OCI-LY3 (cell line): Measurements from ENCODE around the gene ANTXR2.

ENCODE experiments used
- H2AFZ ChIP-seq: fragments of 200-600, 300-600 bp; shearing (Covaris generic); 2 replicates; pipeline ENCODE4 v1.6.0; 2014; ENCODE audit warnings: antibody characterized with exemption, low read depth, low read length
- H3K27ac ChIP-seq: fragments of 200-600, 300-600 bp; sonication (generic); 2 replicates; pipeline ENCODE4 v1.5.1; 2014; ENCODE audit warnings: mild to moderate bottlenecking, low read length, moderate library complexity, mixed read lengths
- H3K27me3 ChIP-seq: fragments of 200-600, 300-600 bp; sonication (generic); 2 replicates; pipeline ENCODE4 v1.6.1; 2014; ENCODE audit warnings: low read depth, low read length, mixed read lengths
- H3K36me3 ChIP-seq: fragments of 200-600, 300-600 bp; sonication (generic); replicated peaks from 2 replicates; pipeline ENCODE3; 2014; ENCODE audit warnings: low read depth, low read length, mixed read lengths
- H3K4me1 ChIP-seq: fragments of 300-600, 200-600 bp; sonication (generic); 2 replicates; pipeline ENCODE4 v1.6.1; 2014; ENCODE audit warnings: low read length, mixed read lengths
- H3K4me2 ChIP-seq: fragments of 200-600, 300-600 bp; sonication (generic); 2 replicates; pipeline ENCODE4 v1.6.1; 2014; ENCODE audit warnings: low read length, mixed read lengths
- H3K4me3 ChIP-seq: fragments of 300-600, 200-600 bp; sonication (generic); 2 replicates; pipeline ENCODE4 v1.5.1; 2014; ENCODE audit warnings: antibody characterized with exemption, mild to moderate bottlenecking, low read length, moderate library complexity
- H3K79me2 ChIP-seq: fragments of 300-600, 200-600 bp; shearing (Covaris generic); 2 replicates; pipeline ENCODE4 v1.6.1; 2014; ENCODE audit warnings: mild to moderate bottlenecking, low read length, mixed read lengths
- H3K9ac ChIP-seq: fragments of 300-600, 200-600 bp; shearing (Covaris generic); 2 replicates; pipeline ENCODE4 v1.6.0; 2014; ENCODE audit warnings: mild to moderate bottlenecking, low read length, moderate library complexity
- H3K9me3 ChIP-seq: fragments of 200-600, 300-600 bp; shearing (Covaris generic); 2 replicates; pipeline ENCODE4 v1.6.1; 2014; ENCODE audit warnings: low read length, mixed read lengths; ENCODE audit not compliant: insufficient read depth
- H4K20me1 ChIP-seq: fragments of 200-600, 300-600 bp; sonication (generic); 2 replicates; pipeline ENCODE4 v1.6.1; 2016; ENCODE audit warnings: low read length, mixed read lengths; ENCODE audit not compliant: insufficient read depth
- CTCF ChIP-seq: fragments of 200-600, 300-600 bp; sonication (generic); IDR thresholded peaks from 2 replicates; pipeline ENCODE4 v1.5.1; 2014; ENCODE audit warnings: antibody characterized with exemption, low read length, low read depth
- EZH2phosphoT487 ChIP-seq: fragments of 200-600 bp; shearing (Covaris generic); IDR thresholded peaks from 2 replicates; pipeline ENCODE4 v1.6.1; 2018; ENCODE audit warnings: antibody characterized with exemption, mixed run types, low read depth

ANTXR2 gene

GRCh38 chr4:80088471-80088870, 15.4 kb upstream of the ANTXR2 start:
- Histone ChIP-seq H3K9ac (no peak overlapping the region), H3K4me2 (no peak overlapping the region), H3K79me2 (no peaks in the 10 kb centered on the region), H3K36me3 (no peaks in the 10 kb centered on the region), H3K4me3 (no peak overlapping the region), H4K20me1 (no peaks in the 10 kb centered on the region), H3K4me1 (no peaks in the 10 kb centered on the region), H3K27me3 (no peaks in the 10 kb centered on the region), H2AFZ (no peak overlapping the region), H3K9me3 (no peaks in the 10 kb centered on the region), H3K27ac (no peak overlapping the region)
- TF ChIP-seq EZH2phosphoT487 (no peak), CTCF (no peak)

- Histone ChIP-seq H3K4me3 (no peak overlapping the region), H3K4me2 (no peak overlapping the region), H3K9me3 (no peaks in the 10 kb centered on the region), H3K79me2 (no peaks in the 10 kb centered on the region), H3K4me1 (no peaks in the 10 kb centered on the region), H3K27me3 (no peaks in the 10 kb centered on the region), H4K20me1 (no peaks in the 10 kb centered on the region), H3K27ac (no peak overlapping the region), H2AFZ (no peak overlapping the region), H3K36me3 (no peaks in the 10 kb centered on the region), H3K9ac (no peak overlapping the region)
- TF ChIP-seq EZH2phosphoT487 (no peak), CTCF (no peak)
Measured at GRCh38 chr4:80086296-80086695, 13.3 kb upstream of the ANTXR2 start.

GRCh38 chr4:80085081-80085480, 12.1 kb upstream of the ANTXR2 start:
- H3K4me3 ChIP-seq, result no peak overlapping the region
- H3K79me2 ChIP-seq, result no peaks in the 10 kb centered on the region
- no peak overlapping the region for H3K9ac ChIP-seq
- no peaks in the 10 kb centered on the region for H3K9me3 ChIP-seq
- TF ChIP-seq EZH2phosphoT487 (no peak), CTCF (no peak)
- no peak overlapping the region for H3K27ac ChIP-seq
- H2AFZ ChIP-seq, result no peak overlapping the region
- H4K20me1 ChIP-seq, result no peaks in the 10 kb centered on the region
- no peaks in the 10 kb centered on the region for H3K4me1 ChIP-seq
- no peaks in the 10 kb centered on the region for H3K36me3 ChIP-seq
- H3K4me2 ChIP-seq, result no peak overlapping the region
- H3K27me3 ChIP-seq, result no peaks in the 10 kb centered on the region

- Histone ChIP-seq H4K20me1 (no peaks in the 10 kb centered on the region), H3K4me3 (no peak overlapping the region), H3K9ac (no peak overlapping the region), H3K27me3 (no peaks in the 10 kb centered on the region), H3K36me3 (no peaks in the 10 kb centered on the region), H3K79me2 (no peaks in the 10 kb centered on the region), H3K9me3 (no peaks in the 10 kb centered on the region), H3K27ac (no peak overlapping the region), H3K4me1 (peaks cover 6% of the 10 kb centered on the region), H2AFZ (no peak overlapping the region), H3K4me2 (no peak overlapping the region)
- TF ChIP-seq CTCF, result no peak
- no peak for TF ChIP-seq EZH2phosphoT487
Measured at GRCh38 chr4:80082693-80083092, 9.7 kb upstream of the ANTXR2 start.
